ENCODE measurements around the gene FOXP3. TPM values are rescaled to one million over a fixed set of nuclear protein-coding genes. Genes with fewer than 3 reads are reported as not detected.

The FOXP3 gene
- total and polyA plus RNA-seq, 2 of the 4 experiments (the other 2 are of a cell fraction) = 0.05 TPM; not detected in 1

GRCh38 chrX:49270249-49270921, 5.9 kb upstream of the FOXP3 start (continued):
- no peak for TF ChIP-seq NFE2L2 (IDR thresholded peaks at IDR 0.05; ENCODE audit: low read depth, low read length)

- intact Hi-C loops (cut with micrococcal nuclease) = loop anchor here (2.0 kb wide), 1 partner anchor 77 kb away; no protein-coding TSS in a partner anchor
- peak within 1 kb of the TSS; percentile 95 for H3K56ac ChIP-seq (ENCODE audit: extremely low read depth, insufficient read depth, low read length)
- peak within 1 kb of the TSS; percentile 82 to 100 for H4K8ac ChIP-seq (ENCODE audit: low read depth in 2 of 2, low read length in 2 of 2)
- POLR2A ChIA-PET (ENCODE audit: unreplicated experiment) = no interaction called here
- in situ Hi-C loops (cut with MboI; ENCODE audit: low sequenced_read_pairs) = no loop called here
- no TSS peak for BruUV-seq (replicated peaks)
- dilution Hi-C loops (cut with HindIII; ENCODE audit: low sequenced_read_pairs, unreplicated experiment) = no loop called here
- TF ChIP-seq POLR2A (IDR thresholded peaks at IDR 0.05; ENCODE audit: low read depth, low read length) (peak; percentile 71), BHLHE40 (IDR thresholded peaks at IDR 0.05; ENCODE audit: low read depth, low read length) (no peak), CTCF (conservative IDR thresholded peaks at IDR 0.05; ENCODE audit: low read depth, low read length) (no peak)
- peak within 1 kb of the TSS; percentile 92 for H3K4me3 ChIP-seq (ENCODE audit: insufficient read depth, low read depth, low read length)
- peak within 1 kb of the TSS; percentile 95 for H3K23ac ChIP-seq (ENCODE audit: low read depth, low read length)
- peak within 1 kb of the TSS; percentile 81; the same call in 1 of the 3 replicates for H2BK15ac ChIP-seq (ENCODE audit: low read depth, low read length)
- peak within 1 kb of the TSS; percentile 78 for H3K4me2 ChIP-seq (ENCODE audit: low read depth, low read length)
- peak within 1 kb of the TSS; percentile 95 for H3K18ac ChIP-seq (ENCODE audit: low read depth, low read length)
- no peaks in the 10 kb centered on the region; the same call in 1 of the 2 replicates for H4K20me1 ChIP-seq (ENCODE audit: insufficient read depth, low read length)
- 0 out of 2 replicates have a peak, but pooled peaks cover 2% of the 10 kb centered on the region for H3K4me1 ChIP-seq (ENCODE audit: control insufficient read depth, insufficient read depth, low read length)
- H2BK5ac ChIP-seq (ENCODE audit: low read depth, low read length, poor library complexity, severe bottlenecking) = peak within 1 kb of the TSS; percentile 96
- H3K9ac ChIP-seq (ENCODE audit: low read depth, low read length) = peak within 1 kb of the TSS; percentile 86
- H3K14ac ChIP-seq (replicated peaks; ENCODE audit: low read depth, low read length) = peak within 1 kb of the TSS; percentile 98
- H4K5ac ChIP-seq (ENCODE audit: low read depth, low read length) = peak within 1 kb of the TSS; percentile 96
- CTCF ChIA-PET = no interaction called here
- H3K79me1 ChIP-seq (ENCODE audit: low read depth in 1 of 2, low read length in 2 of 2) = peaks cover 30 to 34% of the 10 kb centered on the region in 2 experiments
- WGBS, 2 experiments (ENCODE audit: extremely low coverage in 2 of 2, insufficient read length in 1 of 2) = 25% methylated on average over 32 of the region's 70 CpGs; no CpG with 5 or more reads in 1 of the 2 experiments
- H3K27me3 ChIP-seq (ENCODE audit: control insufficient read depth, insufficient read depth, low read length) = no peaks in the 10 kb centered on the region
- H3K36me3 ChIP-seq (ENCODE audit: control insufficient read depth, insufficient read depth, low read length) = peaks cover 2% of the 10 kb centered on the region; the same call in 1 of the 2 replicates
- DNase-seq = no peak
- peak within 1 kb of the TSS; percentile 77; the same call in 1 of the 2 replicates for H2BK20ac ChIP-seq (ENCODE audit: low read depth, low read length)
- no peaks in the 10 kb centered on the region for H3K9me3 ChIP-seq (ENCODE audit: control insufficient read depth, insufficient read depth, low read length)
- H2AFZ ChIP-seq (replicated peaks; ENCODE audit: low read length, poor library complexity) = peak within 1 kb of the TSS; percentile 84
- peaks cover 4% of the 10 kb centered on the region; the same call in 1 of the 2 replicates for H3K9me1 ChIP-seq (ENCODE audit: insufficient read depth, low read length)
- peak within 1 kb of the TSS; percentile 91 for H2AK9ac ChIP-seq (replicated peaks; ENCODE audit: low read depth, low read length, poor library complexity)
- H2AK5ac ChIP-seq (ENCODE audit: low read depth, low read length) = peak within 1 kb of the TSS; percentile 57; the same call in 1 of the 2 replicates
- peak; percentile 40 for ATAC-seq (ENCODE audit: low read depth)
- peak within 1 kb of the TSS; percentile 100 for H3K4ac ChIP-seq (ENCODE audit: low read depth, low read length)
- peak within 1 kb of the TSS; percentile 99 for H2BK120ac ChIP-seq (ENCODE audit: low read depth, low read length)
- H4K91ac ChIP-seq (ENCODE audit: insufficient read depth, low read depth, low read length) = peak within 1 kb of the TSS; percentile 94
- peak within 1 kb of the TSS; percentile 98 for H3K27ac ChIP-seq (ENCODE audit: insufficient read depth, low read length)
These were observed 5.3 kb upstream of the FOXP3 start, which contains the start of gene PPP1R3F for GRCh38 chrX:49269767-49270248. Gene PPP1R3F (plus strand): TSS chrX:49269793. CDS start chrX:49269870, 77 bp downstream.
